HepG2 (cell line): ENCODE measurements around the gene POC1A. TPM values are rescaled to one million over a fixed set of nuclear protein-coding genes. Genes with fewer than 3 reads are reported as not detected.

Source experiments
- ATAC-seq: fragments of 200-7000 bp; cut with Tn5 transposase; 3 replicates; pipeline ENCODE4 v1.9.1; 2020; ENCODE audit warnings: mild to moderate bottlenecking, moderate library complexity
- BruUV-seq: library from RNA; stranded (reverse); fragments of 400-500 nt; replicated peaks from 2 replicates; lab custom pipeline; 2021; lab: Mats Ljungman, UMichigan
- CTCF ChIA-PET: fragments of 300-600 bp; formaldehyde crosslinking; extraction: SDS; loops from one replicate; lab custom pipeline; 2021; ENCODE audit warnings: low total read pairs, inconsistent platforms, low intra/inter-chr PET ratio; lab: Yijun Ruan, JAX
- POLR2A ChIA-PET: fragments of 350-600 bp; sonication (Branson Sonifier 250); formaldehyde crosslinking; loops from one replicate; lab custom pipeline; 2020; ENCODE audit warnings: antibody characterized with exemption, inconsistent platforms; lab: Yijun Ruan, JAX
- DNase-seq: peaks from one replicate; pipeline ENCODE4 v3.0.0-alpha.2; 2015; ENCODE audit warnings: low spot score
- FAIRE-seq: peaks from 3 replicates; lab custom pipeline; 2011; peaks lifted over from hg19 to GRCh38; lab: Jason Lieb, UNC
- H2AFZ ChIP-seq: one replicate; pipeline ENCODE4 v1.6.1; 2011; ENCODE audit warnings: low read length, inconsistent platforms
- H3K27ac ChIP-seq: fragments of 300-600 bp; 3 replicates; pipeline ENCODE4 v1.8.0; 2011; ENCODE audit warnings: mixed run types, mild to moderate bottlenecking, mixed read lengths, low read length, inconsistent platforms; ENCODE audit not compliant: insufficient read depth; ENCODE audit errors: extremely low read length
- H3K27me3 ChIP-seq, 2 experiments: fragments of 200-600 bp in 1 of 2; 2 replicates in 1 of 2; 3 replicates in 1 of 2; pipeline versions ENCODE4 v1.6.0 to v1.8.0; 2011; ENCODE audit warnings: low read length in 2 of 2, mild to moderate bottlenecking in 2 of 2, moderate library complexity in 2 of 2, inconsistent platforms in 1 of 2; ENCODE audit not compliant: insufficient read depth in 2 of 2, control insufficient read depth in 1 of 2
- H3K36me3 ChIP-seq, 2 experiments: fragments of 200-600 bp in 1 of 2; replicated peaks in 1 of 2; 2 replicates in 1 of 2; 3 replicates in 1 of 2; pipeline versions ENCODE4 v1.5.1 to v1.8.0; 2011; ENCODE audit warnings: low read length in 2 of 2, inconsistent platforms in 1 of 2; ENCODE audit not compliant: insufficient read depth in 2 of 2, control insufficient read depth in 1 of 2
- H3K4me1 ChIP-seq: 2 replicates; pipeline ENCODE4 v1.5.1; 2012; ENCODE audit warnings: low read length, inconsistent platforms; ENCODE audit not compliant: insufficient read depth
- H3K4me2 ChIP-seq: 2 replicates; pipeline ENCODE4 v1.6.0; 2011; ENCODE audit warnings: low read depth, low read length, inconsistent platforms
- H3K4me3 ChIP-seq, 3 experiments: fragments of 200-600 bp in 1 of 3; sonication (generic), shearing (Covaris generic) in 1 of 3; replicated peaks in 1 of 3; 2 replicates each; pipeline ENCODE4 v1.5.1; 2011 to 2016; ENCODE audit warnings: low read length in 3 of 3, inconsistent platforms in 2 of 3, low read depth in 2 of 3, mild to moderate bottlenecking in 2 of 3, control low read depth in 1 of 3, mixed read lengths in 1 of 3; ENCODE audit not compliant: insufficient read depth in 1 of 3
- H3K79me2 ChIP-seq: one replicate; pipeline ENCODE4 v1.6.1; 2011; ENCODE audit warnings: low read length, inconsistent platforms; ENCODE audit not compliant: insufficient read depth
- H3K9ac ChIP-seq: 2 replicates; pipeline ENCODE4 v1.6.0; 2011; ENCODE audit warnings: mild to moderate bottlenecking, low read depth, low read length, inconsistent platforms; ENCODE audit not compliant: insufficient read depth
- H3K9me3 ChIP-seq: 2 replicates; pipeline ENCODE4 v1.5.1; 2012; ENCODE audit warnings: mild to moderate bottlenecking, low read length
- H4K20me1 ChIP-seq: 2 replicates; pipeline ENCODE4 v1.6.0; 2011; ENCODE audit warnings: inconsistent platforms, mild to moderate bottlenecking, low read length, moderate library complexity; ENCODE audit not compliant: insufficient read depth
- ATM ChIP-seq: fragments of 450-650 bp; IDR thresholded peaks from 2 replicates; pipeline ENCODE4 v1.7.1; 2017; ENCODE audit warnings: mild to moderate bottlenecking, borderline replicate concordance
- CBX5 ChIP-seq: sonication (generic); formaldehyde crosslinking; IDR thresholded peaks from 2 replicates; pipeline ENCODE4 v1.4.0; 2020; ENCODE audit warnings: missing genetic modification reagents, borderline replicate concordance
- CENPX ChIP-seq: sonication (generic); formaldehyde crosslinking; IDR thresholded peaks from 2 replicates; pipeline ENCODE4 v1.9.0; 2021; ENCODE audit warnings: mild to moderate bottlenecking, missing genetic modification reagents, moderate library complexity
- ELF1 ChIP-seq: sonication (generic); formaldehyde crosslinking; IDR thresholded peaks from 2 replicates; pipeline ENCODE4 v1.4.0; 2020; ENCODE audit warnings: missing genetic modification reagents
- EZH2 ChIP-seq: conservative IDR thresholded peaks from 2 replicates; pipeline ENCODE4 v1.6.1; 2012; ENCODE audit warnings: mild to moderate bottlenecking, low read depth, low read length, moderate library complexity
- JUN ChIP-seq: sonication (generic); formaldehyde crosslinking; IDR thresholded peaks from 2 replicates; pipeline ENCODE4 v1.4.0; 2020; ENCODE audit warnings: mild to moderate bottlenecking, missing genetic modification reagents
- KAT2B ChIP-seq: fragments of 150-350 bp; IDR thresholded peaks from 2 replicates; pipeline ENCODE4 v1.6.1; 2014; ENCODE audit warnings: low read depth, low read length, borderline replicate concordance
- MBD4 ChIP-seq: IDR thresholded peaks from 2 replicates; pipeline ENCODE4 v1.6.1; 2012; ENCODE audit warnings: low read length, inconsistent platforms, borderline replicate concordance
- MED1 ChIP-seq: sonication (generic); formaldehyde crosslinking; IDR thresholded peaks from 2 replicates; pipeline ENCODE4 v1.4.0; 2020; ENCODE audit warnings: missing genetic modification reagents
- NFE2 ChIP-seq: sonication (generic); formaldehyde crosslinking; IDR thresholded peaks from 2 replicates; pipeline ENCODE4 v1.4.0; 2020; ENCODE audit warnings: missing genetic modification reagents
- RORA ChIP-seq: sonication (generic); formaldehyde crosslinking; IDR thresholded peaks from 2 replicates; pipeline ENCODE4 v1.5.0; 2020; ENCODE audit warnings: mild to moderate bottlenecking, missing genetic modification reagents, moderate library complexity
- SRSF1 ChIP-seq: fragments of 200-400 bp; formaldehyde crosslinking; optimal IDR thresholded peaks from 2 replicates; pipeline ENCODE3; 2017; ENCODE audit warnings: mild to moderate bottlenecking, low read depth, low read length, moderate library complexity
- SRSF9 ChIP-seq: fragments of 200-400 bp; formaldehyde crosslinking; IDR thresholded peaks from 2 replicates; pipeline ENCODE4 v1.6.1; 2018; ENCODE audit warnings: borderline replicate concordance, mild to moderate bottlenecking, low read depth, low read length; ENCODE audit not compliant: insufficient read depth, poor library complexity, severe bottlenecking
- YEATS2 ChIP-seq: sonication (generic); formaldehyde crosslinking; IDR thresholded peaks from 2 replicates; pipeline ENCODE4 v1.4.0; 2020; ENCODE audit warnings: missing genetic modification reagents, borderline replicate concordance
- ZBTB37 ChIP-seq: sonication (generic); formaldehyde crosslinking; IDR thresholded peaks from 2 replicates; pipeline ENCODE4 v1.4.0; 2020; ENCODE audit warnings: mild to moderate bottlenecking, missing genetic modification reagents
- ZBTB44 ChIP-seq: sonication (generic); formaldehyde crosslinking; IDR thresholded peaks from 2 replicates; pipeline ENCODE4 v1.4.0; 2020; ENCODE audit warnings: missing genetic modification reagents
- ZFP41 ChIP-seq: sonication (generic); formaldehyde crosslinking; IDR thresholded peaks from 2 replicates; pipeline ENCODE4 v1.4.0; 2020; ENCODE audit warnings: mild to moderate bottlenecking, missing genetic modification reagents, borderline replicate concordance
- ZNF205 ChIP-seq: IDR thresholded peaks from 2 replicates; pipeline ENCODE4 v1.6.1; 2018; ENCODE audit warnings: missing biosample characterization, missing genetic modification reagents
- ZNF296 ChIP-seq: sonication (generic); formaldehyde crosslinking; conservative IDR thresholded peaks from 2 replicates; pipeline ENCODE4 v1.5.0; 2020; ENCODE audit warnings: mild to moderate bottlenecking, missing genetic modification reagents
- ZNF660 ChIP-seq: sonication (generic); formaldehyde crosslinking; IDR thresholded peaks from 2 replicates; pipeline ENCODE4 v1.5.1; 2020; ENCODE audit warnings: mild to moderate bottlenecking, low read depth, missing genetic modification reagents, borderline replicate concordance
- WGBS: methylation state at CpG from one replicate; pipeline ENCODE4 v1.1.6; 2017; ENCODE audit warnings: low lambda C conversion rate; 5-methylcytosine and 5-hydroxymethylcytosine counted together
- in situ Hi-C: cut with HindIII; loops from 2 replicates; pipeline ENCODE4 v1.10.0; 2017; ENCODE audit warnings: low pct_unique_long_range_greater_than_20kb; ENCODE audit not compliant: extremely low pct_ligation_motif_present
- intact Hi-C: fragments of 100-400 bp; cut with micrococcal nuclease; formaldehyde crosslinking; loops from one replicate; pipeline ENCODE4 v1.10.0; 2022; ENCODE audit not compliant: unreplicated experiment
- polyA plus RNA-seq, 8 experiments: library from polyadenylated mRNA; depleted of rRNA in 3 of 8; stranded (reverse) in 7 of 8; unstranded in 1 of 8; fragments of >200 nt; fragmentation: Illumina TruSeq in 4 of 8; extraction: Trizol in 4 of 8; gene quantifications; 2 replicates each; pipeline versions ENCODE4 v1.2.1 to v1.2.3, GENCODE V29; 2011 to 2016; ENCODE audit warnings: low read depth in 4 of 8, missing spikeins in 1 of 8, mixed read lengths in 1 of 8; ENCODE audit not compliant: insufficient read depth in 1 of 8
- total RNA-seq, 5 experiments: library from RNA; depleted of rRNA; stranded (reverse); fragments of >200 nt; fragmentation: Illumina TruSeq; extraction: Trizol; gene quantifications; 2 replicates each; pipeline ENCODE4 v1.2.3, GENCODE V29; 2016; ENCODE audit warnings: low read depth in 1 of 5

POC1A gene
- total and polyA plus RNA-seq, 2 of the 13 experiments (the other 11 are each of a cell fraction or from before 2014, with no cell fraction given), result 14.6 to 20.0 TPM

- WGBS, result 97% methylated on average over 19 of the region's 19 CpGs
- H3K27me3 ChIP-seq, result no peaks in the 10 kb centered on the region
- FAIRE-seq (no peak), DNase-seq (no peak), ATAC-seq (no peak)
- no peak overlapping the region for H3K4me2 ChIP-seq
- H3K36me3 ChIP-seq, result peaks cover 1 to 14% of the 10 kb centered on the region in 2 experiments; a peak in 4 of 5 replicates
- in situ Hi-C loops, result no loop called here
- H4K20me1 ChIP-seq, result no peaks in the 10 kb centered on the region
- no peak for TF ChIP-seq ATM
- TF ChIP-seq ZNF205, result no peak
- no peak for TF ChIP-seq ZBTB37 (CRISPR knock-in tag)
- no peak for TF ChIP-seq EZH2
- TF ChIP-seq KAT2B, result no peak
- TF ChIP-seq ZNF660 (CRISPR knock-in tag), result no peak
- no peak for TF ChIP-seq ZFP41 (CRISPR knock-in tag)
- no peak for TF ChIP-seq YEATS2 (CRISPR knock-in tag)
- TF ChIP-seq CENPX (CRISPR knock-in tag), result no peak
- no peak for TF ChIP-seq SRSF9
- no peak for TF ChIP-seq MBD4
- TF ChIP-seq MED1 (CRISPR knock-in tag), result no peak
- no peak for TF ChIP-seq JUN (CRISPR knock-in tag)
- TF ChIP-seq CBX5 (CRISPR knock-in tag), result no peak
- no peak for TF ChIP-seq ZNF296 (CRISPR knock-in tag)
- TF ChIP-seq ZBTB44, result no peak
- TF ChIP-seq SRSF1, result no peak
- no peak for TF ChIP-seq ELF1 (CRISPR knock-in tag)
- no peak for TF ChIP-seq NFE2 (CRISPR knock-in tag)
- TF ChIP-seq RORA (CRISPR knock-in tag), result no peak
- TF ChIP-seq, all 625 proteins: peak for 0
- ChIA-PET POLR2A (no interaction called here), CTCF (no interaction called here)
- Histone ChIP-seq H3K9me3 (no peaks in the 10 kb centered on the region), H3K4me3 (no peak overlapping the region), H3K27ac (no peak overlapping the region), H3K79me2 (no peaks in the 10 kb centered on the region), H3K4me1 (peaks cover 46% of the 10 kb centered on the region), H3K9ac (no peak overlapping the region), H2AFZ (no peak overlapping the region)
- intact Hi-C loops, result no loop called here
- no TSS peak for BruUV-seq
These were observed 75.3 kb downstream of the POC1A start for GRCh38 chr3:52078781-52079560.
